Hepatocyte (in vitro differentiated cells): Measurements from ENCODE around the gene PILRB. TPM values are rescaled to one million over a fixed set of nuclear protein-coding genes. Genes with fewer than 3 reads are reported as not detected.
A peak's percentile ranks its signal among the peaks of the same experiment; 100 is the strongest.
"Not testable (repeated sequence)": the region's sequence is repeated elsewhere in the genome, so short reads cannot be mapped to it uniquely, and the experiment has no call there.

ENCODE experiments used
- DNase-seq: peaks from one replicate; pipeline ENCODE4 v3.0.0-alpha.2; 2016; ENCODE audit warnings: low spot score
- H2AFZ ChIP-seq: fragments of 200-600 bp; sonication (generic); 2 replicates; pipeline ENCODE4 v1.6.0; 2016; ENCODE audit warnings: antibody characterized with exemption, mild to moderate bottlenecking
- H3K27ac ChIP-seq: fragments of 200-600 bp; sonication (generic); 2 replicates; pipeline ENCODE4 v1.5.1; 2016; ENCODE audit warnings: mild to moderate bottlenecking
- H3K27me3 ChIP-seq: fragments of 200-600 bp; sonication (generic); 2 replicates; pipeline ENCODE4 v1.6.1; 2016
- H3K36me3 ChIP-seq: fragments of 200-600 bp; sonication (generic); replicated peaks from 2 replicates; pipeline ENCODE4 v1.5.1; 2016; ENCODE audit warnings: low read depth; ENCODE audit not compliant: insufficient read depth
- H3K4me1 ChIP-seq: fragments of 200-600 bp; sonication (generic); 2 replicates; pipeline ENCODE4 v1.5.1; 2016; ENCODE audit warnings: mild to moderate bottlenecking, moderate library complexity; ENCODE audit not compliant: insufficient read depth
- H3K4me2 ChIP-seq: fragments of 200-600 bp; sonication (generic); 2 replicates; pipeline ENCODE4 v1.6.0; 2016
- H3K4me3 ChIP-seq: fragments of 200-600 bp; sonication (generic); 2 replicates; pipeline ENCODE4 v1.5.1; 2016; ENCODE audit warnings: mild to moderate bottlenecking
- H3K79me2 ChIP-seq: fragments of 200-600 bp; sonication (generic); 2 replicates; pipeline ENCODE4 v1.6.0; 2017; ENCODE audit warnings: mild to moderate bottlenecking
- H3K9me2 ChIP-seq: fragments of 200-600 bp; sonication (generic); replicated peaks from 2 replicates; pipeline ENCODE4 v1.6.0; 2017; ENCODE audit warnings: mild to moderate bottlenecking; ENCODE audit not compliant: insufficient read depth
- H3K9me3 ChIP-seq: fragments of 200-600 bp; sonication (generic); 2 replicates; pipeline ENCODE4 v1.5.1; 2016; ENCODE audit warnings: low read depth, mild to moderate bottlenecking
- H4K20me1 ChIP-seq: fragments of 200-600 bp; sonication (generic); 2 replicates; pipeline ENCODE4 v1.6.0; 2016; ENCODE audit warnings: mild to moderate bottlenecking; ENCODE audit not compliant: insufficient read depth, poor library complexity, severe bottlenecking
- CTCF ChIP-seq: fragments of 200-600 bp; sonication (generic); IDR thresholded peaks from 2 replicates; pipeline ENCODE4 v1.5.1; 2016; ENCODE audit warnings: antibody characterized with exemption, mild to moderate bottlenecking; ENCODE audit not compliant: poor library complexity
- EZH2 ChIP-seq: fragments of 200-600 bp; sonication (generic); IDR thresholded peaks from 2 replicates; pipeline ENCODE4 v1.6.1; 2016; ENCODE audit warnings: antibody characterized with exemption, mild to moderate bottlenecking, borderline replicate concordance
- EZH2phosphoT487 ChIP-seq: fragments of 200-600 bp; sonication (generic); IDR thresholded peaks from one replicate; pipeline ENCODE4 v1.6.1; 2018; ENCODE audit warnings: antibody characterized with exemption, mild to moderate bottlenecking, low read depth, moderate library complexity; ENCODE audit not compliant: unreplicated experiment, severe bottlenecking
- WGBS: methylation state at CpG from one replicate; pipeline ENCODE4 v1.1.6; 2016; ENCODE audit warnings: low lambda C conversion rate; ENCODE audit errors: missing lambda C conversion rate; 5-methylcytosine and 5-hydroxymethylcytosine counted together
- polyA plus RNA-seq: library from polyadenylated mRNA; unstranded; fragments of >200 nt; fragmentation: Nextera tagmentation; extraction: Ambion mirVana; gene quantifications from 2 replicates; pipeline ENCODE4 v1.2.1, GENCODE V29; 2016
- total RNA-seq: library from RNA; depleted of rRNA; stranded (reverse); fragments of >200 nt; gene quantifications from 2 replicates; pipeline ENCODE4 v1.2.3, GENCODE V29; 2014

The PILRB gene
- total and polyA plus RNA-seq, 2 experiments from 2014 or later, result 33.2 to 37.4 TPM

GRCh38 chr7:100372256-100372655, 14.3 kb downstream of the PILRB start:
- Histone ChIP-seq H3K79me2 (no peaks in the 10 kb centered on the region), H3K36me3 (no peaks in the 10 kb centered on the region), H3K9me2 (no peaks in the 10 kb centered on the region), H3K9me3 (no peaks in the 10 kb centered on the region), H3K27me3 (no peaks in the 10 kb centered on the region), H2AFZ (no peak overlapping the region), H3K4me3 (no peak overlapping the region), H4K20me1 (no peaks in the 10 kb centered on the region), H3K27ac (no peak overlapping the region), H3K4me1 (no peaks in the 10 kb centered on the region), H3K4me2 (no peak overlapping the region)
- 65% methylated on average over 6 of the region's 8 CpGs for WGBS
- peak; percentile 34 for DNase-seq
- TF ChIP-seq EZH2 (no peak), EZH2phosphoT487 (no peak), CTCF (no peak)

- H3K9me3 ChIP-seq, result no peaks in the 10 kb centered on the region
- no peak overlapping the region for H2AFZ ChIP-seq
- H3K36me3 ChIP-seq, result no peaks in the 10 kb centered on the region
- H4K20me1 ChIP-seq, result no peaks in the 10 kb centered on the region
- no peak overlapping the region for H3K4me2 ChIP-seq
- no peaks in the 10 kb centered on the region for H3K27me3 ChIP-seq
- H3K4me3 ChIP-seq, result no peak overlapping the region
- 75% methylated on average over 6 of the region's 6 CpGs for WGBS
- no peak for DNase-seq
- H3K4me1 ChIP-seq, result no peaks in the 10 kb centered on the region
- H3K79me2 ChIP-seq, result no peaks in the 10 kb centered on the region
- no peak for TF ChIP-seq EZH2phosphoT487
- no peak for TF ChIP-seq CTCF
- TF ChIP-seq EZH2, result no peak
- no peaks in the 10 kb centered on the region for H3K9me2 ChIP-seq
- no peak overlapping the region for H3K27ac ChIP-seq
Measured at GRCh38 chr7:100372694-100373093, 14.8 kb downstream of the PILRB start.

- no peaks in the 10 kb centered on the region for H3K9me2 ChIP-seq
- 74% methylated on average over 11 of the region's 12 CpGs for WGBS
- H3K4me1 ChIP-seq, result no peaks in the 10 kb centered on the region
- H3K4me2 ChIP-seq, result no peak within 1 kb of the TSS
- no peaks in the 10 kb centered on the region for H4K20me1 ChIP-seq
- H3K4me3 ChIP-seq, result no peak within 1 kb of the TSS
- no peaks in the 10 kb centered on the region for H3K9me3 ChIP-seq
- no peak for DNase-seq
- no peaks in the 10 kb centered on the region for H3K36me3 ChIP-seq
- H3K79me2 ChIP-seq, result no peaks in the 10 kb centered on the region
- no peaks in the 10 kb centered on the region for H3K27me3 ChIP-seq
- no peak within 1 kb of the TSS for H3K27ac ChIP-seq
- TF ChIP-seq CTCF (no peak), EZH2 (no peak), EZH2phosphoT487 (no peak)
- no peak within 1 kb of the TSS for H2AFZ ChIP-seq
Measured at GRCh38 chr7:100373261-100373831, 15.4 kb downstream of the PILRB start, which contains the start of gene PILRA. PILRA (plus strand) TSS chr7:100373487; CDS start chr7:100373657, 170 bp downstream.

- H3K36me3 ChIP-seq, H3K4me2 ChIP-seq, H3K79me2 ChIP-seq, H3K9me2 ChIP-seq, H3K27ac ChIP-seq, H3K27me3 ChIP-seq, DNase-seq, H3K9me3 ChIP-seq, H3K4me3 ChIP-seq, H4K20me1 ChIP-seq, H3K4me1 ChIP-seq, H2AFZ ChIP-seq: not testable (repeated sequence)
- 80% methylated on average over 13 of the region's 15 CpGs for WGBS
Measured at GRCh38 chr7:100373870-100374598, 16.1 kb downstream of the PILRB start.
